Caco-2 (cell line): ENCODE results near the gene CD300C. TPM values are rescaled to one million over a fixed set of nuclear protein-coding genes. Genes with fewer than 3 reads are reported as not detected.

Experiments used
- BruUV-seq: library from RNA; stranded (reverse); fragments of 400-500 nt; replicated peaks from 2 replicates; lab custom pipeline; 2021; lab: Mats Ljungman, UMichigan
- CTCF ChIA-PET: fragments of 300-600 bp; sonication (Branson Sonifier 250); formaldehyde crosslinking; loops from one replicate; lab custom pipeline; 2022; ENCODE audit warnings: antibody characterized with exemption; lab: Charles Lee
- POLR2A ChIA-PET: fragments of 300-600 bp; sonication (Branson Sonifier 250); formaldehyde crosslinking; loops from one replicate; lab custom pipeline; 2022; ENCODE audit warnings: antibody characterized with exemption; lab: Charles Lee
- DNase-seq, 2 experiments: peaks; one replicate each; pipeline versions ENCODE4 v3.0.0 to v3.0.0-alpha.2; 2020 to 2022
- H3K27me3 ChIP-seq: replicated peaks from 2 replicates; pipeline ENCODE4 v1.6.0; 2011; ENCODE audit warnings: low read length; ENCODE audit not compliant: control insufficient read depth, insufficient read depth
- H3K36me3 ChIP-seq: 2 replicates; pipeline ENCODE4 v1.5.1; 2011; ENCODE audit warnings: low read length; ENCODE audit not compliant: control insufficient read depth, insufficient read depth
- H3K4me1 ChIP-seq: fragments of 250-450 bp; sonication (Bioruptor Pico); 2 replicates; pipeline ENCODE4 v1.5.1; 2020; ENCODE audit warnings: mild to moderate bottlenecking
- H3K4me3 ChIP-seq: 2 replicates; pipeline ENCODE4 v1.5.1; 2011; ENCODE audit warnings: low read depth, mild to moderate bottlenecking, control low read depth, low read length
- H3K9me3 ChIP-seq: fragments of 250-450 bp; sonication (Bioruptor Pico); 2 replicates; pipeline ENCODE4 v1.5.1; 2020; ENCODE audit warnings: mild to moderate bottlenecking, moderate library complexity
- H3K27ac Mint-ChIP-seq: one replicate; pipeline ENCODE4 v1.8.0; 2022; ENCODE audit warnings: mixed read lengths; ENCODE audit not compliant: unreplicated experiment
- H3K27me3 Mint-ChIP-seq: one replicate; pipeline ENCODE4 v1.8.0; 2022; ENCODE audit warnings: mixed read lengths; ENCODE audit not compliant: insufficient read depth, unreplicated experiment
- H3K36me3 Mint-ChIP-seq: one replicate; pipeline ENCODE4 v1.8.0; 2022; ENCODE audit warnings: mild to moderate bottlenecking, mixed read lengths; ENCODE audit not compliant: insufficient read depth, unreplicated experiment
- H3K4me1 Mint-ChIP-seq: one replicate; pipeline ENCODE4 v1.8.0; 2022; ENCODE audit warnings: low read depth, mixed read lengths; ENCODE audit not compliant: unreplicated experiment
- H3K4me3 Mint-ChIP-seq: one replicate; pipeline ENCODE4 v1.8.0; 2022; ENCODE audit warnings: mild to moderate bottlenecking, moderate library complexity, mixed read lengths; ENCODE audit not compliant: unreplicated experiment
- H3K9me3 Mint-ChIP-seq: one replicate; pipeline ENCODE4 v1.8.0; 2022; ENCODE audit warnings: mixed read lengths; ENCODE audit not compliant: unreplicated experiment
- intact Hi-C: fragments of 100-400 bp; cut with micrococcal nuclease; formaldehyde crosslinking; loops from one replicate; pipeline ENCODE4 v1.10.0; 2022; ENCODE audit not compliant: unreplicated experiment
- total RNA-seq: library from RNA; stranded (reverse); gene quantifications from 2 replicates; pipeline ENCODE4 v1.2.3, GENCODE V29; 2022
- TF ChIP-seq, protein P1 (sequence below), 2 experiments: fragments of 200-600 bp in 1 of 2; IDR thresholded peaks; 1 replicate in 1 of 2; 2 replicates in 1 of 2; pipeline versions ENCODE4 v1.5.1 to v1.8.0; 2011 to 2022; ENCODE audit warnings: antibody characterized with exemption in 1 of 2, control low read depth in 1 of 2, inconsistent platforms in 1 of 2, low read depth in 1 of 2, low read length in 1 of 2, mild to moderate bottlenecking in 1 of 2, moderate library complexity in 1 of 2; ENCODE audit not compliant: insufficient read depth in 1 of 2, severe bottlenecking in 1 of 2, unreplicated experiment in 1 of 2

The CD300C gene
- total RNA-seq, 1 experiment from 2014 or later = not detected

DNA sequence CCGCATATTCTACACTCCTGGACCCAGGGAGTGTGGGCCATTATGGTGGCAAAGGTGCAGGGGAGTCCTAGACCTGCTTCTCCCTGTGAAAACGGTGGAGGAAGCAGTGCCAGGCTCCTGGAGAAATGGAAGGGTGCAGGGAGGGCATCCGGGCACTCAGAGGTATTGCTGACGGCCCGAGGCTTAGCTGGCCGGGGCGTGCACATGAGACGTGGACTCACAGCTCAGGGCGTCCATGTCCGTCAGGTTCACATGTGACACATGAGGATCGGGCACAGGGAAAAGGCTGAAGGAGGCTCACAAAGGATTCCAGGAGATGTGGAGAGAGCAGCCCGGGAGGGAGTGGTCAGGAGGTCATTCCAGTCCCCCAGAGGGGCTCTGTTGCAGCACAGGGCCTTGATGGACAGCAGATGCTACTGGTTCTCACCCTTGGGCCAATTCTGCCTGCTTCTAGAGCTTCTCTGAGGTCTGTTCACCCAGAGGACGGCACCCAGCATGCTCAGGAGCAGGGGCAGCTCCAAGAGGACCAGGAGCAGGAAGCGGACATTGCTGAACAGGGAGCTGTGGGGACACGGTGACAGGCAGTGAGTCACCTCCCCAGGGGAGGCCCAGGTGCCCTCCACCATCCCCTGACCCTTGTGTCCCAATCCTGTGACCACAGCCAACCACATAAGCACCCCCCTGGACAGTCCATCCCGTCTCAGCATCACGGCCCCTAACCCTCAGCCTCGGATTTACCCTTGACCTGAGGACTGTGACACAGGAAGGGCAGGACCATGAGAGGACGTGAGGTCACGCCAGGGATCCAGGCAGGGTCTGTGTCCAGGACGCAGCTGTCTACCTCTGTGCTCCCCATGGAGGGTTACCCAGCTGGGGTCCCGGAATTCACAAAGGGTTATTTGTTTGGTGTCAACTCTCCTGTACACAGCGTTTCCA, 4.5 kb downstream of the CD300C start:
- H3K9me3 ChIP-seq = no peaks in the 10 kb centered on the region
- TF ChIP-seq, protein P1, sequence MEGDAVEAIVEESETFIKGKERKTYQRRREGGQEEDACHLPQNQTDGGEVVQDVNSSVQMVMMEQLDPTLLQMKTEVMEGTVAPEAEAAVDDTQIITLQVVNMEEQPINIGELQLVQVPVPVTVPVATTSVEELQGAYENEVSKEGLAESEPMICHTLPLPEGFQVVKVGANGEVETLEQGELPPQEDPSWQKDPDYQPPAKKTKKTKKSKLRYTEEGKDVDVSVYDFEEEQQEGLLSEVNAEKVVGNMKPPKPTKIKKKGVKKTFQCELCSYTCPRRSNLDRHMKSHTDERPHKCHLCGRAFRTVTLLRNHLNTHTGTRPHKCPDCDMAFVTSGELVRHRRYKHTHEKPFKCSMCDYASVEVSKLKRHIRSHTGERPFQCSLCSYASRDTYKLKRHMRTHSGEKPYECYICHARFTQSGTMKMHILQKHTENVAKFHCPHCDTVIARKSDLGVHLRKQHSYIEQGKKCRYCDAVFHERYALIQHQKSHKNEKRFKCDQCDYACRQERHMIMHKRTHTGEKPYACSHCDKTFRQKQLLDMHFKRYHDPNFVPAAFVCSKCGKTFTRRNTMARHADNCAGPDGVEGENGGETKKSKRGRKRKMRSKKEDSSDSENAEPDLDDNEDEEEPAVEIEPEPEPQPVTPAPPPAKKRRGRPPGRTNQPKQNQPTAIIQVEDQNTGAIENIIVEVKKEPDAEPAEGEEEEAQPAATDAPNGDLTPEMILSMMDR (IDR thresholded peaks at IDR 0.05; ENCODE audit: insufficient read depth in 1 of 2, low read depth in 1 of 2, low read length in 1 of 2, severe bottlenecking in 1 of 2, unreplicated experiment in 1 of 2) = no peak
- H3K4me1 Mint-ChIP-seq = no peaks in the 10 kb centered on the region
- H3K4me1 ChIP-seq = no peaks in the 10 kb centered on the region
- peaks cover 4% of the 10 kb centered on the region for H3K9me3 Mint-ChIP-seq
- no peaks in the 10 kb centered on the region for H3K36me3 ChIP-seq
- BruUV-seq = no TSS peak
- peaks cover 3% of the 10 kb centered on the region for H3K27me3 ChIP-seq
- ChIA-PET POLR2A (no interaction called here), CTCF (no interaction called here)
- H3K4me3 Mint-ChIP-seq = no peak overlapping the region
- H3K27me3 Mint-ChIP-seq = peaks cover 21% of the 10 kb centered on the region
- H3K27ac Mint-ChIP-seq = no peak overlapping the region
- intact Hi-C loops = no loop called here
- H3K36me3 Mint-ChIP-seq = no peaks in the 10 kb centered on the region
- H3K4me3 ChIP-seq = no peak overlapping the region
- DNase-seq = no peak

DNA sequence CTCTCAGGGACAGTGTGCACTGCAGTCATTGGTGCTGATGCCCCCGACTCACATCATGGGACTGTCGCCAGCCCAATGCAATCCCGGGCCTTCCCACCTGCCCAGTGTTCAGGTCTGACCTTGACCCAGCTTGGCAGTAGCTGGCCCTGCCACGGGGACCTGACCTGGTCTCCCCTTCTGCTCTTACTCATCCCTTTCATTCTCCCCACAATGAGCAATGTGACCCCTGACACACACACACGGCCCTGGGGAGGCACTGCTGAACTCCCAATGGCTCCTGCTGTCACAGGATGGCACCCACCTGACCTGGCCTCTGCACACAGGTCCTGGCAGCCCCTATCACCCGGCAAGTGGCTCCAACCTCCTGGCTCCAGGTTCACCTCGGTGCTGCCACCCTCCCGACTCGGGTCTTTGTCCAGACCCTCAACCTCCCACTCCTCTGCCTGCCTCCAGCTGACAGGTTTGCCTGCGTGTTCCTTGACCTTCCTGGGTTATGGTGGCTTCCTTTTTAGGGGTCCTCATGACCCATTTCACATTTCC, 6.6 kb downstream of the CD300C start:
- TF ChIP-seq, protein P1 (IDR thresholded peaks at IDR 0.05; ENCODE audit: insufficient read depth in 1 of 2, low read depth in 1 of 2, low read length in 1 of 2, severe bottlenecking in 1 of 2, unreplicated experiment in 1 of 2) = no peak
- peaks cover 3% of the 10 kb centered on the region for H3K27me3 ChIP-seq
- Mint-ChIP-seq H3K4me3 (no peak overlapping the region), H3K27me3 (peaks cover 17% of the 10 kb centered on the region), H3K27ac (no peak overlapping the region), H3K9me3 (peaks cover 6% of the 10 kb centered on the region), H3K4me1 (no peaks in the 10 kb centered on the region), H3K36me3 (no peaks in the 10 kb centered on the region)
- ChIA-PET CTCF (interaction anchor here (1.4 kb wide), 1 partner anchor 171 kb away, joined by 3 read pairs; no protein-coding TSS in a partner anchor), POLR2A (no interaction called here)
- no peaks in the 10 kb centered on the region for H3K4me1 ChIP-seq
- no peak for DNase-seq
- peaks cover 11% of the 10 kb centered on the region; the same call in 1 of the 2 replicates for H3K9me3 ChIP-seq
- no peaks in the 10 kb centered on the region for H3K36me3 ChIP-seq
- no peak overlapping the region for H3K4me3 ChIP-seq
- intact Hi-C loops = no loop called here
- BruUV-seq = no TSS peak

DNA sequence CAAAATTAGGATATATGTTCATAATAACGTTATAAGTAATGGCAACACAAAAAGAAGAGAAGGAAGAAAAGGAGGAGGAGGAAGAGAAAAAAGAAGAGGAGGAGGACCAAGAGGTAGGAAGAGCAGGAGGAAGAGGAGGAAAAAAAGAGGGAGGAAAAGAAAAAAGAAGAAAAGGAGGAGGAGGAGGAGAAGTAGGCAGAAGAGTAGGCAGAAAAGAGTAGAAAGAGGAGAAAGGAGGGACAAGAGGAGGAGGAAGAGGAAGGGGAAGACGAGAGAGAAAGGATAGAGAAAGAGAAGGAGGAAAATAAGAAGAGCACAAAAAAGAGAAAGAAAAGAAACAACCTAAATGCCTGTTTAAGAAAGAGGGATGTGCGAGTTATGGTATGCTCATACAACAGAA, 9.0 kb downstream of the CD300C start:
- Histone ChIP-seq H3K4me3 (no peak overlapping the region), H3K36me3 (no peaks in the 10 kb centered on the region), H3K9me3 (peaks cover 11% of the 10 kb centered on the region; the same call in 1 of the 2 replicates), H3K4me1 (no peaks in the 10 kb centered on the region), H3K27me3 (peaks cover 3% of the 10 kb centered on the region)
- no peaks in the 10 kb centered on the region for H3K36me3 Mint-ChIP-seq
- peaks cover 14% of the 10 kb centered on the region for H3K27me3 Mint-ChIP-seq
- TF ChIP-seq, protein P1 (IDR thresholded peaks at IDR 0.05; ENCODE audit: insufficient read depth in 1 of 2, low read depth in 1 of 2, low read length in 1 of 2, severe bottlenecking in 1 of 2, unreplicated experiment in 1 of 2) = no peak
- BruUV-seq = no TSS peak
- CTCF ChIA-PET = no interaction called here
- no peak for DNase-seq
- H3K9me3 Mint-ChIP-seq = peaks cover 6% of the 10 kb centered on the region
- no peaks in the 10 kb centered on the region for H3K4me1 Mint-ChIP-seq
- no peak overlapping the region for H3K4me3 Mint-ChIP-seq
- no peak overlapping the region for H3K27ac Mint-ChIP-seq
- POLR2A ChIA-PET = no interaction called here
- intact Hi-C loops = no loop called here
